LHCN-M2 (cell line): ENCODE results near the gene SMPX. TPM values are rescaled to one million over a fixed set of nuclear protein-coding genes. Genes with fewer than 3 reads are reported as not detected.
A peak's percentile ranks its signal among the peaks of the same experiment; 100 is the strongest.

Source experiments
- DNase-seq: peaks from one replicate; pipeline ENCODE4 v3.0.0-alpha.2; 2012; ENCODE audit warnings: low read depth
- total RNA-seq: library from RNA; depleted of rRNA; stranded (reverse); fragments of >200 nt; gene quantifications from 2 replicates; pipeline ENCODE4 v1.2.3, GENCODE V29; 2014

The SMPX gene
- total RNA-seq, 1 experiment from 2014 or later, result not detected

DNA sequence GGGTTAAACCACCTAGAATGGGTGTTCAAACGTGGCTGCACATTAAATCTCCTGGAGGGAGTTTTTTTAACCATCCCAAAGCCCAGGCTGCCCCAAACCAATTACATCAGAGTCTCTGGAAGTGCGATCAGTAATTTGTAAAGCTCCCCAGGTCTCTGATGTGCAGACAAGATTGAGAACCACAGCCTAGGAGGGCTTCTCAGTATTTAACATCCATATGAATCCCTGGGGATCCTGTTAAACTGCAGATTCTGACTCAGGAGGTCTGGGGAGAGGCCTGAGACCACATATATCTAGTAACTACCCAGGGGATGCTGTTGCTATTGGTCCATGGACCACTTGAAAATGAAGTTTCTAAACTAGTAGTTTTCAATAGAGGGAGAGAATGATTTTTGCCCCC, 42.6 kb downstream of the SMPX start:
- no peak for DNase-seq

DNA sequence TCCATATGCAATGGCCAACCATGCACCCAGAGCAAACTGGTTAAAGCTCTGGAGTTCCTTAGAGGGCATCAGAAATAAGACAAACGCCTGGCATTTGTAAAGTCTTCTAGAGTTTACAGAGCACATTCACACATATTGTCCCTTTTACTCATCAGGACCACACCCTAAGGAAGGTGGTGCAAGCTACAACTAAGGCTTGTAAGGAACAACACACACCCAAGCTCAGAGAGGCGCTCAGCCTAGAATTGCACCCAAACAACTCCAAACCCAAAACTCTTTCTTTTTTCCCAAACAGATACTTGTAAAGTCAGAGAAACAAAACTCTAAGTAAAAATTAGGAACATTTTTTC, 46.1 kb downstream of the SMPX start:
- no peak for DNase-seq

DNA sequence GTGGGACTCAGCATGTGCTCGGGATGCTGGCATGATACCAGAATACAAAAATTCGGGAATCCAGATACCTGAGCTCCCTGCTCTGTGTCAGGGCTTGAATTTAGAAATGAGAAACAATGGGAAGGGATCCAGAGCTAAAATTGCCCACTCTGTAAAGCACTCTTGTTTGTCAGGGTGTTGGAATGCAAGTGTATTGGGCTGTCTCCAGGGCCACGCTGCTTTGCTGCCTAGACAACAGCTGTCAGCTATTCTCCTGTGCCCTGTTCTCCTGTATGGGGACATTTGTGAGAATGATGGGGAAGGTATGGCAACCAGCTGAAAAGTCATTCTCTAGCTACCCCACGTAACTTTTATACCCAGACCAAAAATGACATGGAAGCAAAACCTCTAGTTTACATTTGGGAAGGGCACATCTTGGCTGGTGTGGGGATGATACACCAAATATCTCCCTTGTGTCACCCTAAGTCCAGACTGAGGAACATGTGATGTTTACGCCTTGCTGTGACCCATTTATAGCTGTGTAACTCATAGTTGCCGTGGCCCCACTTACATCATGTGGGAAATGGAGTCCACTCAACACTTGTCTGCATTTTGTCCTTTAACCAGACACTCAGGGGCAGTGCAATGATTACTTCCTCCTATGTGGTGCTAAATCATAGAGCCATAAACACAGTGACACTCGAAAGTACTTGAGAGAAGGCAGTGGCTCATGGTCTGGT, 46.6 kb downstream of the SMPX start:
- no peak for DNase-seq

DNA sequence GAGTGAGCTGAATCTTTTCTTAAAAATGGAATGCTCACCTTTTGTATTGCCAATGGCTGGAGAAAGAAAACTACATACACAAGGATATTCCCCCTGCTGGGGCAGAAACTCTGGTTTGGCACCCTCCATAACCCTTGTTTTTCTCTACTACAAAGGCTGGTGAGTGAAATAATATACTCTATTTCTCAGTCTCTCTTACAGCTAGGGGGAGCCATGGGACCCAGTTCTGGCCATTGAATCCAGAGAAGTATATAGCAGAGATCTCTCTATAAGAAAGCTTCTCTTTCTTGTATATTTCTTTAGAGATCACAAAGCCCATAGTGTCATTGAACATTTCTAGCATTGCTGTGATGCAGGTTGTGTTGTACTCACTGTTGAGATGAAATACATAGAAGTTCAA, 49.8 kb downstream of the SMPX start:
- DNase-seq, result no peak

DNA sequence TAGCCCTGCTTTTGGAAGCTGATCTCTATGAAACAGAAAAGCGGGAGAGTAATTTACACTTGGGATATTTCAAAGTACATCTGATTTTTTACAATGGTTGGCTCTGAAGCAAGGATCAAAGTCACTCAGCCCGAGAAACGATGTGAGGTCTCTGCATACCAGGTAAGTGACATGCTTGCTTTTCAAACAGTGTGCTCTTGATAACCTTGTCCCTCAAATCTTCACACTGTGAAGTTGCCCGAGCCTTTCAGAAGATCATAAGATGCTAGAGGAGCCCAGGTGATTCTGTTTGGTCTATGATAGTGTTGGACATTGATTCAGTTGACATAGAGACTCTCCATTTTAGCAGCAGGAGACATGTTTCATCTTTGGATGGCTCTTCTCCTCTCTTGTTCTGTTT, 52.7 kb downstream of the SMPX start:
- DNase-seq, result no peak

DNA sequence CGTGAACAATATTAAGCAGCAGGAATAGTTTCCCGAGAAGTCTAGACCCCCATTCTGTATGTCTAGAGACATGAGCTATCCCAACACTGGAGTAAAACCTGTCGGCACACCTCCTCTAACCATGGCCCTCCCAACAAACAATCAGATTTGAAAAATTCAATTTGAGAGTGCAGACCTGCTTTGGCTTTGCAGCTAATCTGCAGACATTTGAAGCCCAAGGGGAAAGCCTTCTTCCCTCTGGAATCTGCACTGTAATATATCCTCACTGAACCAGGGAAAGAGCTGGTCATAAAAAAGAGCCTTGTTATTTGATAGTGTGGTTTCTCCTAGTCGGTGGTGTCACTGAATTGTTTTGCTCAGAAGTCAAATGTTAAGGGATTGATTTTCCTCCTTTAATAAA, 55.2 kb downstream of the SMPX start:
- DNase-seq, result no peak

DNA sequence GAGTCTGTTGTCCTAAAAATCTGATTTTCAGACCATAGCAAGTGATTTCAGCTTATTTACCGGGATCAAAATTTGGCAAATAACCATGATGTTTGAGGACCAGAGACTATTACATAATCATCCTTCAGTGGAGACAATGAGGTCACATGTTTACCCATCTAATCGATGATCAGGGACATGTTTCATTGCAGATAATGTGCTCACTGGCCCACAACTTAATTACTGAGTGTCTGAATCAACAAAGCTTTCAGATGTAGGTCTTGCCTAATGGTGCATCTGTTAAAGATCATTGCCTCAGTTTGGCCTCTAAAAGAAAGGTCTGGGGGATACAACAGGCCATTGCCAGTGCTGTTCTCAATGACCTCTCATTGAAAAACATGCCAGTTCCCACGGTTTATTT, 56.9 kb downstream of the SMPX start:
- DNase-seq, result no peak

DNA sequence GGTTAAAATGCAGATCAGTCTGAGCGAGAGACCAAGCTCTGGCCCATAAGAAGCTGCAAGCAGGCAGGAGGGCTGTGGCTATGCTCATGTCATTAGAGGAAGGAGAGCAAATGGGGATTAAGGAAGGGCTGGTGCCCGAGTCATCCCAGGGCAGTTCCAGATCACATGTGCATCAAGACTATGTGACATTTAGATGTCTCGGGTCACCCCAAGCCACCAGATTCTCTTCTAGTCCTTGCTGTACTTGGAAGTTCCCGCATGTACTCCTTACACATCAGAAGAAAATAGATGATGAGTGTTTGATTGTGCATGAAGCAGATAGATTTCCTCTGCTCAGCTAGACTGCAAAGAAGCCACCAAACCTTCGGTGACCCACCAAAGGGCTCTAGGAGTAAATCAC, 57.6 kb downstream of the SMPX start:
- DNase-seq, result no peak

DNA sequence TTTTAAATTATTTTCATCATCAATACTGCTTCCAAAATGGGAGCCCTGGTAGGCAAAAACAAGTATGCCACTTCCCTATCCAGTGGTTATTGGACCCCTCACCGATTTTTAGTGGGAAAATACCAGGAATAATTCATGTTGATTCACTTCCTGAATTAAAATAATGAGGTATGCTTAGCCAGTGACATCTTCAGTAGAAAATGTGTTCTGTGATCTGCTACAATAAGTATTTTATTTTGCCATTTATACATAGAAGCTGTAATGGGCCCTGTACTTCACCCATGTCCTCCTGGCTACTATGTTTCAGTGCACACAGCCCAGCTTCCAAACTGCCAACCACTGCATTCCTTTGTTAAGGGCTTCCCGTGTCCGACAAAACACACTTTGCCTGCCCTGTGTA, 58.8 kb downstream of the SMPX start:
- DNase-seq, result no peak

DNA sequence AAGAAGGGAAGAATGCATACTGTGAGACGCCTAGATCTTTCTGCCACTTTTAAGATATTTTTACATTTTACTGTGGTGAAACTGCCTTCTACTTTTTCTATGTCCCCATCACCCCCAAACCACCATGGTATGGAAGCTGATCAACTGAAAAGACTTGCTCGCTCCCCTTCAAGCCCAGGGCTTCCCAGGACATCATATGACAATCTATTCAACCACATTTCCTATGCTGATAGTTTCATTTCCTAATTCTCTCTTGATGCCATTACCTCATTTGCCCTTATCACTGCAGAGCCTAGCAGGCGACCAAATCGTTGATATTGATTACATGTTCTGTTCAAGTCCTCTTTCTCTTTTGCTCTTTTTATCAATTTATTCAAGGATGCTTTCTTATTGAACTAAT, 59.6 kb downstream of the SMPX start:
- no peak for DNase-seq

DNA sequence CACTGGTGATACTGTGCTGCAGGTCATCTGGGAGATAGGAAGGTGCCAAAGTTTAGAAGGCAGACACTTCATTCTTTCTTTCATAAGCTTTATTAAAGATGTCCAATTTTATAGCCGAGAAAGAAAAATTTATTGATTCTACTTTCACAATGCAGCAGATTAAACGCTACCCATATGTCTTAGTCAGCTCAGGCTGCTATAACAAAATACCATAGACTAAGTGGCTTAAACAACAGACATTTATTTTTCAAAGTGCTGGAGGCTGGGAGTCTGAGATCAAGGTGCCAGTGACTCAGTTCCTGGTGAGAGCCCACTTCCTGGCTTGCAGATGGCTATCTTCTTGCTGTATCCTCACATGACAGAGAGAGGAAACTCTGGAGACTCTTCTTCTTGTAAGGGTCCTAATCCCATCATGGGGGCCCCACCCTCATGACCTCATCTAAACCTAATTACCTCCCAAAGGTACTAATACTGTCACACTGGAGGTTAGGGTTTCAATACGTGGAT, 66.4 kb downstream of the SMPX start:
- DNase-seq, result no peak

DNA sequence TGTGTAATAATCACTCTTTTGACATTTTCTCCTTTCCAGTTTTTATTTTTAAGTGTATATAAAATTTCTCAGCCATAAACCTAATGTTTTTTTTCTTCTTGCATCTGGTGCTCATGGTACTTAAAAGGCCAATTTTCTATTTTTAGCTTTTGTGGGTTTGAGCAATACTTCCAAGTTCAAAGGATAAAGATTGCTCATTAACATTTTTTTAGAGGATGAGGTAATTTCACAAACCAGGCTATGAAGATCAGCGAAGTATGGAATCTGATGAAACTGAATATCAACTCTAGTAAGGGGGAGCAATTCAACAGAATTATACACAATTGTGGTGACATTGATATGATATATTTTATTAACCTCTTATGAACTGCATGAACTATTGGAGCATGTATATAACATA, 74.0 kb downstream of the SMPX start:
- DNase-seq, result peak; percentile 20

DNA sequence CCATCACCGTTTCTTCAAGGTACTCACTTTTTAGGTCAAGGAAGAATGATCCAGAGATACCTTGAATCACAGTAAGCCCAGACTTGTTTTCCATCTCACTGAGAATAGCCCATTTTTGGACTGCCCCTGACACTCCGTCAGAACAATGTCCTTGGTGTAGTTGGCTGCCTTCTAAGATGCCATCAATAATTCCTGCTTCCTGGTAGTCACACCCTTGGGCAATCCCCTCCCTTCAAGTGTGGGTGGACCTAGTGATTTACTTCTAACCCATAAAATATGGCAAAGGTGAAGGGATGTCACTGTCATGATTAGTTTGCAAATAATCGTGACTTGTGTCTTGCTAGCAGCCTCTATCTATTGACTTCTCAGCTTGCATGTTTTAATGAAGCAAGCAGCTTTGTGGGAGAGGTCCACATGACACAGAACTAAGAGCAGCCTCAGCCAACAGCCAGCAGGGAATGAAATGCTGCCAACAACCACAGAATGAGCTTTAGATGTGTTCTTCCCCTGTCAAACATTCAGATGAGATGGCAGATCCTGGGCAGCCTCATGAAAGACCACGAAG, 79.8 kb downstream of the SMPX start:
- DNase-seq, result no peak

DNA sequence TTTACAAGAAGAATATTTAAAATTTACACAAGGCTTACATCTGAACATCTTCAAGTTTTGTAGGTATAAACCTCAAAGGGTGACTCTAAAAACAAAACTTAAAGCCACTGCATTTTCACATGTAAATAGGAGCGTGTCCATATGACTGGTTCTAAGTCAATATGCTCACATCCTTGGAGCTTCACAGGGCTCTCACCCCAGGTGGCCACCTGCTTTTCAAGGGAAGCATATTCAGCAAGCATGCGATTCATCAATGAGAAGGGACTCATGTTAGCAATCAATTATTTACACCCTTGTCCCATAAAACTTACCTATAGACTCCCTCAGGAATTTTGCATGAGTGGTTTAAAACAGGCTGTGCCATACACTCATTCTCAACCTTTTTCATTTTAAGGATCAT, 82.0 kb downstream of the SMPX start:
- DNase-seq, result no peak

DNA sequence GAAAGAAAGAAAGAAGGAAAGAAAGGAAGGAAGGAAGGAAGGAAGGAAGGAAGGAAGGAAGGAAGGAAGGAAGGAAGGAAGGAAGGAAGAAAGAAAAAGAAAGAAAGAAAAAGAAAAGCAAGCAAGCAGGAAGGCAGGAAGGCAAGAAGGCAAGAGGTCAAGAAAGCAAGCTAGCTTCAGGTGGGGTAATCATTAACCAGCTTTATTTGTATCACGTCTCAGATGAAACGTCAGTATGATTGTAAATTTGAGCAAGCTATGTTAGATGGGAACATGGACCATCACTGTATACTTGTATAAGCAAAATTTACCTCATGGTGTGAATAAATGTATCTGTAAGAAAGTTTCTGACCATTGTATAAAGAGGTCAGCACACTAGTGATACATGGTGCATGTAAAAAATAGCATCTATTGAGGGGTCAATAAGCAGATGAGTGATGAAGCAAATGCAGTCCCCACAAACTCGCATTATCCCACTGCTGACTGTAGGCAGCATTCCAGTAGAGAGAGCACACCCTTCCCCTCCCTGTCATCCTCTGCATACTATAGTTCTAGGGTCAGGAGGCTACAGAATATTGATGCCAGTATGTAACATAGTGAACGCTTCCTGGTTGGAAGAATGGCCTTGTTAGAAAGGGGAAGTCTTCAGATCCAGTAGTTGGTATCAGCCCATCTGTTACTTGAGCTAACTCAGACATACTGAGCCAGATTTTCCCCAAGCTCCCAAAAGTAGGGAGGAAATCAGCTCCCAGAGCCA, 83.3 kb downstream of the SMPX start:
- no peak for DNase-seq

DNA sequence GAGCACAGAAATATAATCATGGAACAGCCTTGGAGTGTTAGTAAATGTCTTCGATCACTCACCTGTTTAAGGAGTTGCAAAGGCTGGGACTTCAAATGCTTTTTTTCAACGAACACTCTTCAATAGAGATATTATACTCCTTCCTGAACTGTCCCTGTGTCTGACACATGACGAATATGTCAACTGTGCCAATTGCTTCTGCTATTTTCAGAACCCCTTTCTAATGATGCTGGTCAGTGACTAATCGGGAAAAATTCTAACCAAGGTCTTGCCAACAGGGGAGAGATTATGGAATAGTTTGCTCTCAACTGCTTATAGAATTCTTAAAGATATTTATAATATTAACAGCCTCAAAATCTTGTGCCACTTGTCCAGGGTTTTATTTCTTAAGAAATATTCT, 91.2 kb downstream of the SMPX start:
- DNase-seq, result peak; percentile 34

DNA sequence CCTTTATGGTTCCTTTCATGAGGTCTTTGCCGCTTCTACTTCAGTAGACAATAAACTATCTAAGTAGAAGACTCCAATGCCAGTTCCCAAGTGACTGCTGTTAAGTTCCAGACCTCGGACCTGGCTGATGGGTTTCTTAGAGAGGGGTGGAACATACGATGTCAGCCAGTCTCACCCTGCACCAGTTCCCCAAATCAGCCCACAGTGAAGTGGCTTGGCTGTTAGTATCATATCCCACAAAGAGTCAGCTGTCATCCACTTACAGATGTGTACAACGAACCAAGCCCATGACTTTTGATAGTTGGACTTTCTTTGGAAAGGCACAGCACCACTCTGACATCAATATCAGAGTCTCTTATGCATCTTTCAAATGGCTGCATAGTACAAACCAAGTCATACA, 91.7 kb downstream of the SMPX start:
- no peak for DNase-seq

DNA sequence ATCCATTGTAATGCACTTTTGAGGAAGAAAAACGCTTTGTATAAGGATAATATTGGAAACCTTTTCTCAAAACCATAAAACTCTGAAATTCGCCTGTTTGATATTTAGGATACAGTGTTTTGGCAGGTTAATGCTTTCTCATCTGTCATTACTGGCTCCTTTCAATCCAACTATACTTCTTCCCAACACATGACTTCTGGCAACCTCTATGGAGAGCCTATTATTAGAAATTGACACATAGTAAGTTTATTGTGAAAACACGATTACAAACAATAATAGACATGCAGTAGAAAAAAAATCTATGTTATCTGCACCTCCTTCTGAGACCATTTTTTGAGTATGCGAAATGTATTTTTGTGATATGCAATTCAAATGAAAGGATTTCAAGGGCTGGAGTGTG, 95.2 kb downstream of the SMPX start:
- no peak for DNase-seq

DNA sequence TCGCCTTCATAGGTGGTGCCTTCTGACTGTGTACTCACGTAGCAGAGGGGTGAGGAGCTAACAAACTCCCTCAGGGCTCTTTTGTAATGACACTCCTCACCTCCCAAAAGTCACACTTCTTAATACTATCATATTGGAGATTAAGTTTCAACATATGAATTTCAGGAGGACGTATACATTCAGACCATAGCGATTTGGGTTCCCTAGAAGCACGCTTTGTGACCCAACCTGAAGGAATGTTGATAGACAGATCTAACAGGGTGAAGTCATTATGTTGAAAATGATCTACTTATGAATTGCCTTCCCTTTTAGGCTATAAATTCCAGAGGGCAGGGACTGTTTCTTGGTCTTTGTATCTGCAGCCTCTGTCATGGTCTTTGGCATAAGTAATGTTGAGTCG, 96.6 kb downstream of the SMPX start:
- no peak for DNase-seq

DNA sequence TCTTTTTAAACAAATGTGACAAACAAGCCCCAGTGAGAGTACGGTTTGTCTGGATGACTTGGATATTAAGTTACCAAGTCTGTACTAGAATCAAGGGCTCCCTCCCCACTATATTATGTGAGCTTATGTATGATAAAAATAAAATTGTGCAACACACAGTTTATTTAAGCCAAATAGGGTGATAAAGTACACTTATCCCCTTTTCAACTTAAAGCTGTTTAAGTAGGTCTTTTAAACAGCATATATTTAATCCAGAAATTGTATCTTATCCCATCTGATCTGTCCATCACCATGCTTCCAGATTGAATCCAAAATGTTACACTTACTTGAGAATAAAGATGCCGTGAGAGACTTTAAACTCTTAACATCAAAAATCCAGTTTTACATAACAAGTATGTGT, 97.8 kb downstream of the SMPX start:
- DNase-seq, result no peak

DNA sequence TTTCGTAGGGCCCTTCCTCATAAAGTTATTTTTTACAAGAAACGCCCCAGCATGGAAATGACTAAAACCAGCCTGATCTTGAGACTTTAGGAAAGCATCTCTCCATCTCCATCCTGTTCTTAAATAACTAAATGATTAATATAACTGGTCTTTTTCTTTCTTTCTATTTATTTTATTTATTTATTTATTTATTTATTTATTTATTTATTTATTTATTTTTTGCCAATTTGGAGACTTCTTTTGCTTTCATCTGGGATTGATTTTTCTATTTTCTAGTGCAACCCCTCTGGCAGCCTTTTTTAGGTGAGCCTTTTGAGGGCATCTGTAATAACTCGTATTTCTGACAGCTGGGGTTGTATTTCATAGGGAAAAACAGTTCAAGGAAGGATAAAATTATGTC, 98.6 kb downstream of the SMPX start:
- DNase-seq, result no peak

DNA sequence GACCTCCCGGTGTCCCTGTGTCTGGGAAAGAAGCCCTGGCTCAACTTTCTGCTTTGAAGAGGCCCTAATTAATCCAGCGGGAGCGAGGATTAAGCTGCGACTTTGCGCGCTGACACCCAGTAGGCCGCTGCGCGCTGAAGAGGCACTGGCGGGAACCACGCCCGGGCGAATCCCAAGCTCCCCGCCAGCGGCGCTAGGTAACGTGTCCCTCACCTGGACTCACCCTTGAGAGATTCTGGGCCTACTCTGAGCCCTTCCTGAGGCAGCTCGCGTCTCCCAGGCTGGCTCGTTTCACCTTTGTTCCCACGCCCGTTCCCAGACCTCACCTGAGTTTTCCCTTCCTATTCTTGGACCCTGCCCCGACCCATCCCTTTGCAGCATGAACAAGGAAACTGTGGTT, 99.2 kb downstream of the SMPX start:
- DNase-seq, result no peak

DNA sequence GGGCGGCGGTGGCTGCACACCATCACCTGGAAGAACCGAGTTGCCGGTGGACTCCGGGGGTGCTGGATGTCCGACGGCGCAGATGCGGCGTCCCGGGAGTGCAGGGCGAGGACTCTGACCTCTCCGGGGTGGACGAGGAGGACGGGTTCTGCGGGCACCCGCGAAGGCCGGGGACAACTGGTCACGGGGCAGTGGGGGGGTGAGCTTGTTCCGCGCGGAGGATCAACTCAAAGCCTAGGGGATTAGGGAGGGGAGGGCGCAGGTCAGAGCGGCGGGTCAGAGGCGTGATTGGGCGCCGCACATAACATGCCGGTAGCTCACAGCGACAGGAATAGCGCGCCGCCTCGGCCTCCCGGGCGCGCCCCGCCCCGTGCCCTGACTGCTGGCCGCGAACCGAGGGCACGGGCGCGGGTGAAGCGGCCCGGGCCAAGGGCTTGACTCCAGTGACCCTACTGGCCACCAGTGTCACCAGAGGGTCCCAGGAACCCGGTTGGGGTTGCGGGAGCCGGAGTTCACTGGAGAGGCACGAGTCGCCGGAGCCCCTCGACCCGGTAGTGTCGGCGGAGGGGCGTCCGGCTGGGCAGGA, 99.7 kb downstream of the SMPX start, which contains the start of gene KLHL34:
TSS of gene KLHL34 (minus strand) at position 179 of the 586 bp plus-strand sequence. CDS start 542 bp downstream, outside the sequence.
- DNase-seq, result no peak
